ENCODE results near the gene ECPAS.
"Not testable (repeated sequence)": the region's sequence is repeated elsewhere in the genome, so short reads cannot be mapped to it uniquely, and the experiment has no call there.

Gene ECPAS

GRCh38 chr9:111483858-111484571, at the start of gene ECPAS:
Gene ECPAS (minus strand): TSS chr9:111484383. CDS start chr9:111472918, 11,465 bp downstream.
- no peak for DNase-seq

- no peak for DNase-seq
Measured at GRCh38 chr9:111533099-111533790, 49.1 kb upstream of the ECPAS start.

- DNase-seq = no peak
Measured at GRCh38 chr9:111531716-111532115, 47.5 kb upstream of the ECPAS start.

GRCh38 chr9:111529787-111530186, 45.6 kb upstream of the ECPAS start:
- DNase-seq = no peak

GRCh38 chr9:111527347-111527746, 43.2 kb upstream of the ECPAS start:
- no peak for DNase-seq

- peak; percentile 53 for DNase-seq
Measured at GRCh38 chr9:111525056-111525977, 41.1 kb upstream of the ECPAS start, which contains the start of gene ZNF483. Gene ZNF483 (plus strand): TSS chr9:111525179. CDS start chr9:111527396, 2,217 bp downstream.

- no peak for DNase-seq
Measured at GRCh38 chr9:111524731-111525055, 40.5 kb upstream of the ECPAS start.

GRCh38 chr9:111516061-111516465, 31.9 kb upstream of the ECPAS start:
- DNase-seq = no peak

GRCh38 chr9:111514967-111515366, 30.8 kb upstream of the ECPAS start:
- DNase-seq = no peak

GRCh38 chr9:111511581-111511980, 27.4 kb upstream of the ECPAS start:
- DNase-seq = not testable (repeated sequence)

- no peak for DNase-seq
Measured at GRCh38 chr9:111502506-111502905, 18.3 kb upstream of the ECPAS start.

- no peak for DNase-seq
Measured at GRCh38 chr9:111501648-111502047, 17.5 kb upstream of the ECPAS start.

- no peak for DNase-seq
Measured at GRCh38 chr9:111501005-111501562, 16.9 kb upstream of the ECPAS start.

GRCh38 chr9:111497196-111497595, 13.0 kb upstream of the ECPAS start:
- DNase-seq = not testable (repeated sequence)

GRCh38 chr9:111484572-111484894, 350 bp upstream of the ECPAS start:
- DNase-seq = no peak

GRCh38 chr9:111483439-111483857, 735 bp downstream of the ECPAS start:
- no peak for DNase-seq

- DNase-seq = peak; percentile 52
Measured at GRCh38 chr9:111482694-111483438, 1.3 kb downstream of the ECPAS start.

- peak; percentile 89 for DNase-seq
Measured at GRCh38 chr9:111481885-111482636, 2.1 kb downstream of the ECPAS start.

- DNase-seq = no peak
Measured at GRCh38 chr9:111477677-111478076, 6.5 kb downstream of the ECPAS start.

GRCh38 chr9:111475195-111475594, 9.0 kb downstream of the ECPAS start:
- no peak for DNase-seq

GRCh38 chr9:111474385-111474784, 9.8 kb downstream of the ECPAS start:
- no peak for DNase-seq
